ENCODE results near the gene EML5.

EML5 gene

DNA sequence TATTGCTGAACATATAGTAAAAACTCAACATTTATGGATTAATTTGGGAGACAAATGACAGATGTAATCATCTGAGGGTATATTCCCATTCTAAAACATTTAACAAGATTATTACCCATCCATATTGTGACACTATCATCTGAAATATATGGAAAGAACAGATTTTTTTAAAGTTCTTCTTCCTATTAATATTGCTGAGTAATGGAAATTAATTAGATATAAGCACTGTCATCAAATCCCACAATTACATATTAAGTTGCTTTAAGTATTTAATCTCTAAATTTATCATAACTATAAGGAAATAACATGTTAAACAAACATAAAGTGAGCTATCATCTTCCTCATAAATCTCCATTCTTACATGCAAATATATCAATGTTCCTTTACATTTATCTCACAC, 22.0 kb downstream of the EML5 start:
- Histone ChIP-seq H3K9me3 (ENCODE audit: control insufficient read depth, insufficient read depth, low read depth, low read length) (no peaks in the 10 kb centered on the region), H3K36me3 (ENCODE audit: control insufficient read depth in 2 of 2, insufficient read depth in 1 of 2, low read length in 2 of 2) (no peaks in the 10 kb centered on the region), H3K27ac (ENCODE audit: extremely low read depth, low read depth, low read length) (no peak overlapping the region), H3K4me1 (ENCODE audit: control insufficient read depth, insufficient read depth, low read length) (no peaks in the 10 kb centered on the region; the same call in 1 of the 2 replicates), H3K4me3 (ENCODE audit: low read depth, low read length) (no peak overlapping the region)
- ChIA-PET CTCF (no interaction called here), POLR2A (no interaction called here)
- TF ChIP-seq, protein P1, sequence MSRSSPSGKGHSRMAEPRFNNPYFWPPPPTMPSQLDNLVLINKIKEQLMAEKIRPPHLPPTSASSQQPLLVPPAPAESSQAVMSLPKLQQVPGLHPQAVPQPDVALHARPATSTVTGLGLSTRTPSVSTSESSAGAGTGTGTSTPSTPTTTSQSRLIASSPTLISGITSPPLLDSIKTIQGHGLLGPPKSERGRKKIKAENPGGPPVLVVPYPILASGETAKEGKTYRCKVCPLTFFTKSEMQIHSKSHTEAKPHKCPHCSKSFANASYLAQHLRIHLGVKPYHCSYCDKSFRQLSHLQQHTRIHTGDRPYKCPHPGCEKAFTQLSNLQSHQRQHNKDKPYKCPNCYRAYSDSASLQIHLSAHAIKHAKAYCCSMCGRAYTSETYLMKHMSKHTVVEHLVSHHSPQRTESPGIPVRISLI (tag by site-specific recombination; IDR thresholded peaks at IDR 0.05), result no peak

DNA sequence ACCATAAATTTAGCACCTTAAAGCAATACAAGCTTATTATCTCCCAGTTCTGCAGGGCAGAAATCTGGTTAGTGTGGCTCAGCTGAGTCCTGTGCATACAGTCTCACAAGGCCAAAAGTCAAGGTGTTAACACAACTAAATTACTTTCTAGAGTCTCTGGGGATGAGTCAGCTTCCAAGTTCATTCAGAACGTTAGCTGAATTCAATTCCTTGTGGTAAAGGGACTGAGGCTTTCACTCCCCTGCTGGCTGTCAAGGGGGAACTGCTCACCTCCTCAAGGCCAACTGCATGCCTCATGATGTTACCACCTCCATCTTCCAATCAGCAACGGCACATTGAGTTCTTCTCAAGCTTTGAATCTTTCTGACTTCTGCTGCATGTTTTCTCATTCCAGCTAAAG, 27.6 kb downstream of the EML5 start:
- ChIA-PET POLR2A (no interaction called here), CTCF (no interaction called here)
- H3K36me3 ChIP-seq (ENCODE audit: control insufficient read depth in 2 of 2, insufficient read depth in 1 of 2, low read length in 2 of 2), result no peaks in the 10 kb centered on the region
- no peak overlapping the region for H3K4me3 ChIP-seq (ENCODE audit: low read depth, low read length)
- H3K4me1 ChIP-seq (ENCODE audit: control insufficient read depth, insufficient read depth, low read length), result no peaks in the 10 kb centered on the region; the same call in 1 of the 2 replicates
- TF ChIP-seq ZNF416 (tag by site-specific recombination; IDR thresholded peaks at IDR 0.05) (no peak), SETDB1 (IDR thresholded peaks at IDR 0.05; ENCODE audit: insufficient read length, low read length) (no peak), ZNF626 (tag by site-specific recombination; IDR thresholded peaks at IDR 0.05) (no peak), SCRT1 (tag by site-specific recombination; IDR thresholded peaks at IDR 0.05; ENCODE audit: borderline replicate concordance) (no peak), FEZF1 (tag by site-specific recombination; IDR thresholded peaks at IDR 0.05) (no peak), ZNF777 (tag by site-specific recombination; IDR thresholded peaks at IDR 0.05; ENCODE audit: borderline replicate concordance) (no peak), ZNF239 (tag by site-specific recombination; IDR thresholded peaks at IDR 0.05) (no peak), ZNF677 (tag by site-specific recombination; IDR thresholded peaks at IDR 0.05) (no peak), ZEB2 (tag by site-specific recombination; IDR thresholded peaks at IDR 0.05) (no peak), SP3 (tag by site-specific recombination; IDR thresholded peaks at IDR 0.05) (no peak), ZNF514 (tag by site-specific recombination; IDR thresholded peaks at IDR 0.05) (no peak), MEIS1 (CRISPR knock-in tag; IDR thresholded peaks at IDR 0.05; ENCODE audit: borderline replicate concordance) (no peak), ZNF501 (tag by site-specific recombination; IDR thresholded peaks at IDR 0.05) (no peak), MYNN (tag by site-specific recombination; IDR thresholded peaks at IDR 0.05; ENCODE audit: borderline replicate concordance) (no peak), ZBTB1 (tag by site-specific recombination; IDR thresholded peaks at IDR 0.05) (no peak), SCRT2 (tag by site-specific recombination; IDR thresholded peaks at IDR 0.05) (no peak)
- TF ChIP-seq, protein P2, sequence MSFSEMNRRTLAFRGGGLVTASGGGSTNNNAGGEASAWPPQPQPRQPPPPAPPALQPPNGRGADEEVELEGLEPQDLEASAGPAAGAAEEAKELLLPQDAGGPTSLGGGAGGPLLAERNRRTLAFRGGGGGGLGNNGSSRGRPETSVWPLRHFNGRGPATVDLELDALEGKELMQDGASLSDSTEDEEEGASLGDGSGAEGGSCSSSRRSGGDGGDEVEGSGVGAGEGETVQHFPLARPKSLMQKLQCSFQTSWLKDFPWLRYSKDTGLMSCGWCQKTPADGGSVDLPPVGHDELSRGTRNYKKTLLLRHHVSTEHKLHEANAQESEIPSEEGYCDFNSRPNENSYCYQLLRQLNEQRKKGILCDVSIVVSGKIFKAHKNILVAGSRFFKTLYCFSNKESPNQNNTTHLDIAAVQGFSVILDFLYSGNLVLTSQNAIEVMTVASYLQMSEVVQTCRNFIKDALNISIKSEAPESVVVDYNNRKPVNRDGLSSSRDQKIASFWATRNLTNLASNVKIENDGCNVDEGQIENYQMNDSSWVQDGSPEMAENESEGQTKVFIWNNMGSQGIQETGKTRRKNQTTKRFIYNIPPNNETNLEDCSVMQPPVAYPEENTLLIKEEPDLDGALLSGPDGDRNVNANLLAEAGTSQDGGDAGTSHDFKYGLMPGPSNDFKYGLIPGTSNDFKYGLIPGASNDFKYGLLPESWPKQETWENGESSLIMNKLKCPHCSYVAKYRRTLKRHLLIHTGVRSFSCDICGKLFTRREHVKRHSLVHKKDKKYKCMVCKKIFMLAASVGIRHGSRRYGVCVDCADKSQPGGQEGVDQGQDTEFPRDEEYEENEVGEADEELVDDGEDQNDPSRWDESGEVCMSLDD (tag by site-specific recombination; IDR thresholded peaks at IDR 0.05), result no peak
- TF ChIP-seq, protein P3, sequence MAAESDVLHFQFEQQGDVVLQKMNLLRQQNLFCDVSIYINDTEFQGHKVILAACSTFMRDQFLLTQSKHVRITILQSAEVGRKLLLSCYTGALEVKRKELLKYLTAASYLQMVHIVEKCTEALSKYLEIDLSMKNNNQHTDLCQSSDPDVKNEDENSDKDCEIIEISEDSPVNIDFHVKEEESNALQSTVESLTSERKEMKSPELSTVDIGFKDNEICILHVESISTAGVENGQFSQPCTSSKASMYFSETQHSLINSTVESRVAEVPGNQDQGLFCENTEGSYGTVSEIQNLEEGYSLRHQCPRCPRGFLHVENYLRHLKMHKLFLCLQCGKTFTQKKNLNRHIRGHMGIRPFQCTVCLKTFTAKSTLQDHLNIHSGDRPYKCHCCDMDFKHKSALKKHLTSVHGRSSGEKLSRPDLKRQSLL (tag by site-specific recombination; IDR thresholded peaks at IDR 0.05), result no peak
- H3K9me3 ChIP-seq (ENCODE audit: control insufficient read depth, insufficient read depth, low read depth, low read length), result no peaks in the 10 kb centered on the region
- no peak overlapping the region for H3K27ac ChIP-seq (ENCODE audit: extremely low read depth, low read depth, low read length)

DNA sequence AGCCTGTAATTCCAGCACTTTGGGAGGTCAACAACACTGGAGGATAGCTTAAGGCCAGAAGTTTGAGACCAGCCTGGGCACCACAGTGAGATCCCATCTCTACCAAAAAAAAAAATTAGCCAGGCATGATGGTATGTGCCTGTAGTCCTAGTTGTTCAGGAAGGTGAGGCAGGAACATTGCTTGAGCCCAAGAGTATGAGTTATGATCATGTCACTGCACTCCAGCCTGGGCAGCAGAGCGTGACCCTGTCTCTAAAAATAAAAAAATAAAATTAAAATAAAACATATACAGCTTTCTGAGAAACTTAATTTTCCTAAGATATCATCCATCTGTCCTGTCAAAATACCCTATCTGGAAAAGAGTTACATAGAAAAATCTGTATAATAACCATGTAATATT, 38.9 kb downstream of the EML5 start:
- TF ChIP-seq ZNF121 (tag by site-specific recombination; IDR thresholded peaks at IDR 0.05), result peak; percentile 45; the same call in 1 of the 2 replicates
- TF ChIP-seq, protein P4, sequence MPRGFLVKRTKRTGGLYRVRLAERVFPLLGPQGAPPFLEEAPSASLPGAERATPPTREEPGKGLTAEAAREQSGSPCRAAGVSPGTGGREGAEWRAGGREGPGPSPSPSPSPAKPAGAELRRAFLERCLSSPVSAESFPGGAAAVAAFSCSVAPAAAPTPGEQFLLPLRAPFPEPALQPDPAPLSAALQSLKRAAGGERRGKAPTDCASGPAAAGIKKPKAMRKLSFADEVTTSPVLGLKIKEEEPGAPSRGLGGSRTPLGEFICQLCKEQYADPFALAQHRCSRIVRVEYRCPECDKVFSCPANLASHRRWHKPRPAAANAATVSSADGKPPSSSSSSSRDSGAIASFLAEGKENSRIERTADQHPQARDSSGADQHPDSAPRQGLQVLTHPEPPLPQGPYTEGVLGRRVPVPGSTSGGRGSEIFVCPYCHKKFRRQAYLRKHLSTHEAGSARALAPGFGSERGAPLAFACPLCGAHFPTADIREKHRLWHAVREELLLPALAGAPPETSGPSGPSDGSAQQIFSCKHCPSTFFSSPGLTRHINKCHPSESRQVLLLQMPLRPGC (tag by site-specific recombination; IDR thresholded peaks at IDR 0.05), result no peak

More for the DNA sequence above, 38.9 kb downstream of the EML5 start:
- H3K9me3 ChIP-seq (ENCODE audit: control insufficient read depth, insufficient read depth, low read depth, low read length), result no peaks in the 10 kb centered on the region
- no peaks in the 10 kb centered on the region for H3K36me3 ChIP-seq (ENCODE audit: control insufficient read depth in 2 of 2, insufficient read depth in 1 of 2, low read length in 2 of 2)
- POLR2A ChIA-PET, result no interaction called here
- H3K27ac ChIP-seq (ENCODE audit: extremely low read depth, low read depth, low read length), result no peak overlapping the region
- no peak overlapping the region for H3K4me3 ChIP-seq (ENCODE audit: low read depth, low read length)
- H3K4me1 ChIP-seq (ENCODE audit: control insufficient read depth, insufficient read depth, low read length), result peaks cover under 1% of the 10 kb centered on the region; the same call in 1 of the 2 replicates
- CTCF ChIA-PET, result interaction anchor here (1.0 kb wide), 1 partner anchor 12 kb away, joined by 3 read pairs; no protein-coding TSS in a partner anchor

All from HEK293 (cell line).